Endothelial cell of umbilical vein (primary cell): Measurements from ENCODE around the gene MYBPHL. TPM values are rescaled to one million over a fixed set of nuclear protein-coding genes. Genes with fewer than 3 reads are reported as not detected.

Experiments used
- BruUV-seq: library from RNA; stranded (reverse); fragments of 400-500 nt; replicated peaks from 2 replicates; lab custom pipeline; 2021; lab: Mats Ljungman, UMichigan
- CTCF ChIA-PET: fragments of 300-600, 350-600 bp; sonication (Branson Sonifier 250); formaldehyde crosslinking; loops from one replicate; lab custom pipeline; 2021; ENCODE audit warnings: antibody characterized with exemption, inconsistent platforms; lab: Charles Lee
- POLR2A ChIA-PET: fragments of 300-600, 350-600 bp; sonication (Branson Sonifier 250); formaldehyde crosslinking; loops from one replicate; lab custom pipeline; 2021; ENCODE audit warnings: antibody characterized with exemption, inconsistent platforms; lab: Charles Lee
- DNase-seq: peaks from one replicate; pipeline ENCODE4 v3.0.0-alpha.2; 2011; ENCODE audit warnings: low read depth, low spot score
- FAIRE-seq: peaks from 2 replicates; lab custom pipeline; 2011; peaks lifted over from hg19 to GRCh38; lab: Jason Lieb, UNC
- H2AFZ ChIP-seq: 2 replicates; pipeline ENCODE4 v1.6.0; 2012; ENCODE audit warnings: low read depth, low read length, control low read depth, inconsistent platforms
- H3K27ac ChIP-seq: 2 replicates; pipeline ENCODE4 v1.5.1; 2011; ENCODE audit warnings: low read depth, mild to moderate bottlenecking, control low read depth, low read length, moderate library complexity; ENCODE audit not compliant: insufficient read depth
- H3K27me3 ChIP-seq, 2 experiments: 2 replicates each; pipeline versions ENCODE4 v1.6.0 to v1.6.1; 2011; ENCODE audit warnings: low read length in 2 of 2, mixed read lengths in 1 of 2; ENCODE audit not compliant: control insufficient read depth in 2 of 2, insufficient read depth in 2 of 2
- H3K36me3 ChIP-seq, 2 experiments: 2 replicates in 1 of 2; 3 replicates in 1 of 2; pipeline ENCODE4 v1.5.1; 2011; ENCODE audit warnings: low read length in 2 of 2, mild to moderate bottlenecking in 1 of 2, moderate library complexity in 1 of 2; ENCODE audit not compliant: control insufficient read depth in 2 of 2, insufficient read depth in 2 of 2; ENCODE audit errors: extremely low read depth in 1 of 2
- H3K4me1 ChIP-seq: 3 replicates; pipeline ENCODE4 v1.5.1; 2011; ENCODE audit warnings: mild to moderate bottlenecking, low read length; ENCODE audit not compliant: control insufficient read depth, insufficient read depth; ENCODE audit errors: extremely low read depth
- H3K4me2 ChIP-seq: 2 replicates; pipeline ENCODE4 v1.6.1; 2011; ENCODE audit warnings: low read length, control low read depth, mixed read lengths; ENCODE audit not compliant: insufficient read depth
- H3K4me3 ChIP-seq, 3 experiments: fragments of 200-600 bp in 1 of 3; sonication (generic), shearing (Covaris generic) in 1 of 3; replicated peaks in 1 of 3; 2 replicates each; pipeline ENCODE4 v1.5.1; 2011 to 2016; ENCODE audit warnings: control low read depth in 3 of 3, low read length in 3 of 3, mild to moderate bottlenecking in 2 of 3, inconsistent platforms in 1 of 3, low read depth in 1 of 3, moderate library complexity in 1 of 3; ENCODE audit not compliant: insufficient read depth in 1 of 3
- H3K79me2 ChIP-seq: 2 replicates; pipeline ENCODE4 v1.6.0; 2012; ENCODE audit warnings: low read length, inconsistent platforms; ENCODE audit not compliant: control insufficient read depth, insufficient read depth
- H3K9ac ChIP-seq: replicated peaks from 2 replicates; pipeline ENCODE3; 2011; ENCODE audit warnings: low read length, control low read depth; ENCODE audit not compliant: insufficient read depth; ENCODE audit errors: extremely low read depth
- H3K9me1 ChIP-seq: replicated peaks from 3 replicates; pipeline ENCODE4 v1.6.0; 2011; ENCODE audit warnings: mild to moderate bottlenecking, low read length; ENCODE audit not compliant: control insufficient read depth, insufficient read depth; ENCODE audit errors: extremely low read depth
- H3K9me3 ChIP-seq: replicated peaks from 2 replicates; pipeline ENCODE4 v1.5.1; 2012; ENCODE audit warnings: low read length, inconsistent platforms; ENCODE audit not compliant: control insufficient read depth, insufficient read depth
- H4K20me1 ChIP-seq: replicated peaks from 2 replicates; pipeline ENCODE3; 2011; ENCODE audit warnings: mild to moderate bottlenecking, low read length; ENCODE audit not compliant: control insufficient read depth, insufficient read depth; ENCODE audit errors: extremely low read depth
- CTCF ChIP-seq, 2 donors: IDR thresholded peaks; 1 replicate in 1 of 2; 2 replicates in 1 of 2; pipeline ENCODE4 v1.5.1; 2011; ENCODE audit warnings: low read length in 2 of 2, mild to moderate bottlenecking in 2 of 2, moderate library complexity in 2 of 2, control low read depth in 1 of 2, inconsistent platforms in 1 of 2, low read depth in 1 of 2; ENCODE audit not compliant: insufficient read depth in 1 of 2; ENCODE audit errors: extremely low read depth in 1 of 2
- EZH2 ChIP-seq: IDR thresholded peaks from 2 replicates; pipeline ENCODE4 v1.6.1; 2012; ENCODE audit warnings: borderline replicate concordance, low read depth, mild to moderate bottlenecking, moderate library complexity, low read length, inconsistent platforms; ENCODE audit not compliant: severe bottlenecking
- FOS ChIP-seq: IDR thresholded peaks from 2 replicates; pipeline ENCODE4 v1.6.1; 2011; ENCODE audit warnings: mild to moderate bottlenecking, low read length, moderate library complexity, borderline replicate concordance; ENCODE audit not compliant: insufficient read depth
- GATA2 ChIP-seq: IDR thresholded peaks from 2 replicates; pipeline ENCODE4 v1.7.0; 2011; ENCODE audit warnings: low read depth, mild to moderate bottlenecking, moderate library complexity, mixed read lengths, low read length; ENCODE audit not compliant: insufficient read length, insufficient read depth
- JUN ChIP-seq: IDR thresholded peaks from 2 replicates; pipeline ENCODE4 v1.6.1; 2011; ENCODE audit warnings: borderline replicate concordance, low read depth; ENCODE audit not compliant: insufficient read length, insufficient read depth
- MAX ChIP-seq: IDR thresholded peaks from 2 replicates; pipeline ENCODE4 v1.6.1; 2011; ENCODE audit not compliant: insufficient read depth, insufficient read length
- MYC ChIP-seq: IDR thresholded peaks from one replicate; pipeline ENCODE4 v1.6.1; 2011; ENCODE audit warnings: mild to moderate bottlenecking, low read depth, low read length
- POLR2A ChIP-seq: IDR thresholded peaks from 2 replicates; pipeline ENCODE4 v1.6.1; 2012; ENCODE audit warnings: low read depth, mild to moderate bottlenecking, control low read depth, low read length
- POLR2AphosphoS5 ChIP-seq: IDR thresholded peaks from 2 replicates; pipeline ENCODE4 v1.6.1; 2012; ENCODE audit warnings: low read depth, mild to moderate bottlenecking, control low read depth, low read length, moderate library complexity; ENCODE audit not compliant: insufficient read depth
- dilution Hi-C: fragments of 300-500 bp; cut with MboI; formaldehyde crosslinking; loops from one replicate; pipeline ENCODE4 v1.15.0; 2019; ENCODE audit warnings: low sequenced_read_pairs; ENCODE audit not compliant: extremely low pct_ligation_motif_present
- intact Hi-C: fragments of 100-400 bp; cut with micrococcal nuclease; formaldehyde crosslinking; loops from one replicate; pipeline ENCODE4 v1.10.0; 2022
- polyA plus RNA-seq, 4 experiments: library from polyadenylated mRNA; depleted of rRNA in 3 of 4; stranded (reverse) in 3 of 4; unstranded in 1 of 4; fragments of >200 nt; gene quantifications; 2 replicates each; pipeline versions ENCODE4 v1.2.1 to v1.2.3, GENCODE V29; 2011 to 2012; ENCODE audit warnings: missing spikeins in 1 of 4
- total RNA-seq: library from RNA; stranded (reverse); gene quantifications from 2 replicates; pipeline ENCODE4 v1.2.3, GENCODE V29; 2021

Gene MYBPHL
- total and polyA plus RNA-seq, 2 donors (not counting 3 experiments of a cell fraction or from before 2014, with no cell fraction given), result not detected

- H3K36me3 ChIP-seq, result no peaks in the 10 kb centered on the region
- intact Hi-C loops, result no loop called here
- H4K20me1 ChIP-seq, result no peaks in the 10 kb centered on the region
- H3K9ac ChIP-seq, result no peak overlapping the region
- H3K4me2 ChIP-seq, result no peak overlapping the region
- dilution Hi-C loops, result no loop called here
- H3K27ac ChIP-seq, result no peak overlapping the region
- DNase-seq (no peak), FAIRE-seq (no peak)
- CTCF ChIA-PET, result interaction anchor here (1.0 to 2.1 kb wide), 4 partner anchors 16 to 277 kb away, joined by 3 to 11 read pairs (median 4); partner anchors contain the start of gene SORT1
- H2AFZ ChIP-seq, result no peak overlapping the region
- H3K4me1 ChIP-seq, result no peaks in the 10 kb centered on the region
- no peaks in the 10 kb centered on the region for H3K9me3 ChIP-seq
- H3K9me1 ChIP-seq, result no peaks in the 10 kb centered on the region
- peaks cover 0 to 2% of the 10 kb centered on the region in 2 experiments for H3K27me3 ChIP-seq
- POLR2A ChIA-PET, result no interaction called here
- no TSS peak for BruUV-seq
- H3K79me2 ChIP-seq, result no peaks in the 10 kb centered on the region
- H3K4me3 ChIP-seq, result no peak overlapping the region
- TF ChIP-seq POLR2AphosphoS5 (no peak), EZH2 (no peak), POLR2A (no peak), FOS (no peak), JUN (no peak), MAX (no peak), CTCF (IDR thresholded peaks at IDR 0.05; ENCODE audit: extremely low read depth in 1 of 2, insufficient read depth in 1 of 2, low read depth in 1 of 2, low read length in 2 of 2) (no peak), GATA2 (no peak), MYC (no peak)
Measured at GRCh38 chr1:109255678-109256077, 51.1 kb downstream of the MYBPHL start.
